Left lung (tissue), 10 donors: Measurements from ENCODE around the gene FBXO33. TPM values are rescaled to one million over a fixed set of nuclear protein-coding genes. Genes with fewer than 3 reads are reported as not detected.

Source experiments
- ATAC-seq: fragments of 200-7000 bp; cut with Tn5 transposase; one replicate; pipeline ENCODE4 v1.9.1; 2020; ENCODE audit warnings: moderate library complexity
- DNase-seq, 4 donors: peaks; one replicate each; pipeline ENCODE4 v3.0.0-alpha.2; 2013 to 2020
- H3K27ac ChIP-seq, 2 donors: fragments of 200-600 bp; sonication (generic) in 1 of 2; one replicate each; pipeline versions ENCODE4 v1.5.0 to v1.8.0; 2020 to 2021
- H3K27me3 ChIP-seq, 2 donors: fragments of 200-600 bp; sonication (generic) in 1 of 2; one replicate each; pipeline versions ENCODE4 v1.5.0 to v1.8.0; 2020 to 2021
- H3K36me3 ChIP-seq, 2 donors: fragments of 200-600 bp; sonication (generic) in 1 of 2; one replicate each; pipeline versions ENCODE4 v1.5.0 to v1.8.0; 2020 to 2021
- H3K4me1 ChIP-seq, 2 donors: fragments of 200-600 bp; one replicate each; pipeline ENCODE4 v1.8.0; 2021
- H3K4me3 ChIP-seq, 2 donors: fragments of 200-600 bp; sonication (generic) in 1 of 2; one replicate each; pipeline versions ENCODE4 v1.5.0 to v1.8.0; 2020 to 2021; ENCODE audit warnings: mild to moderate bottlenecking in 1 of 2
- H3K9me3 ChIP-seq, 2 donors: fragments of 200-600 bp; sonication (generic) in 1 of 2; one replicate each; pipeline versions ENCODE4 v1.5.0 to v1.8.0; 2020 to 2021
- CTCF ChIP-seq, 2 donors: fragments of 200-600 bp; sonication (generic) in 1 of 2; IDR thresholded peaks; one replicate each; pipeline versions ENCODE4 v1.5.0 to v1.8.0; 2021; ENCODE audit warnings: antibody characterized with exemption in 2 of 2
- intact Hi-C, 2 donors: fragments of 100-400 bp; cut with DNase I; formaldehyde crosslinking; loops; one replicate each; pipeline versions ENCODE4 v1.11.2 to v1.14.2; 2022
- polyA plus RNA-seq, 6 donors: library from polyadenylated mRNA; unstranded; fragments of 120-200 nt; gene quantifications; one replicate each; pipeline ENCODE4 v1.2.1, GENCODE V29; 2013; ENCODE audit not compliant: insufficient read length in 6 of 6
- total RNA-seq, 2 donors: library from RNA; stranded (reverse); fragmentation: NEBNext Ultra II Directional; extraction: Animal tissue kit (Norgen Biotek cat#: 25700); gene quantifications; one replicate each; pipeline ENCODE4 v1.2.1, GENCODE V29; 2021
- donor health status: DM: no; HTN: yes; CAD: no.
- donor health status: DM: no; HTN: no; CAD: no.

Gene FBXO33
- total and polyA plus RNA-seq, 8 donors: 8.2 to 13.7 (median 9.3) TPM

- DNase-seq (no peak), ATAC-seq (no peak)
- no peaks in the 10 kb centered on the region for H3K4me1 ChIP-seq
- H3K4me3 ChIP-seq: no peak overlapping the region
- H3K27me3 ChIP-seq: no peaks in the 10 kb centered on the region
- peaks cover 0 to 1% of the 10 kb centered on the region in 2 donors for H3K9me3 ChIP-seq
- H3K27ac ChIP-seq: no peak overlapping the region
- no peak for TF ChIP-seq CTCF (IDR thresholded peaks at IDR 0.05)
- intact Hi-C loops: no loop called here
- H3K36me3 ChIP-seq: peaks cover 0 to under 1% of the 10 kb centered on the region in 2 donors
Observed at GRCh38 chr14:39406560-39406959, 25.7 kb downstream of the FBXO33 start.

- ATAC-seq: no peak
- intact Hi-C loops: no loop called here
- TF ChIP-seq CTCF (IDR thresholded peaks at IDR 0.05): no peak
Observed at GRCh38 chr14:39398382-39398781, 33.9 kb downstream of the FBXO33 start.

GRCh38 chr14:39396448-39396847 lies 35.8 kb downstream of the FBXO33 start:
- DNase-seq: no peak
- Histone ChIP-seq H3K4me3 (no peak overlapping the region), H3K36me3 (peaks cover 0 to 37% of the 10 kb centered on the region in 2 donors), H3K27me3 (no peaks in the 10 kb centered on the region), H3K4me1 (no peaks in the 10 kb centered on the region), H3K9me3 (no peaks in the 10 kb centered on the region), H3K27ac (no peak overlapping the region)
- ATAC-seq: no peak
- intact Hi-C loops: no loop called here
- no peak for TF ChIP-seq CTCF (IDR thresholded peaks at IDR 0.05)

More at GRCh38 chr14:39398382-39398781, 33.9 kb downstream of the FBXO33 start:
- H3K9me3 ChIP-seq: no peaks in the 10 kb centered on the region
- H3K27ac ChIP-seq: no peak overlapping the region
- H3K27me3 ChIP-seq: no peaks in the 10 kb centered on the region
- H3K4me3 ChIP-seq: no peak overlapping the region
- peaks cover 0 to 39% of the 10 kb centered on the region in 2 donors for H3K36me3 ChIP-seq
- DNase-seq: no peak
- H3K4me1 ChIP-seq: no peaks in the 10 kb centered on the region

GRCh38 chr14:39395555-39396254 lies 36.5 kb downstream of the FBXO33 start:
- intact Hi-C loops: no loop called here

More at GRCh38 chr14:39395555-39396254, 36.5 kb downstream of the FBXO33 start:
- DNase-seq (no peak), ATAC-seq (no peak)
- no peak for TF ChIP-seq CTCF (IDR thresholded peaks at IDR 0.05)
- H3K4me3 ChIP-seq: no peak overlapping the region
- H3K27ac ChIP-seq: no peak overlapping the region
- H3K4me1 ChIP-seq: no peaks in the 10 kb centered on the region
- H3K36me3 ChIP-seq: peaks cover 0 to 30% of the 10 kb centered on the region in 2 donors
- no peaks in the 10 kb centered on the region for H3K27me3 ChIP-seq
- H3K9me3 ChIP-seq: no peaks in the 10 kb centered on the region
